Measurements from ENCODE around the gene PEAK1. TPM values are rescaled to one million over a fixed set of nuclear protein-coding genes. Genes with fewer than 3 reads are reported as not detected.

PEAK1 gene
- total and polyA plus RNA-seq, 2 experiments from 2014 or later = 7.8 to 34.1 TPM

- no peak for TF ChIP-seq STAT1 (IDR thresholded peaks at IDR 0.05; ENCODE audit: unreplicated experiment)
- no peak for TF ChIP-seq CREB1 (CRISPR knock-in tag; IDR thresholded peaks at IDR 0.05; ENCODE audit: low read depth)
- TF ChIP-seq, protein P1, sequence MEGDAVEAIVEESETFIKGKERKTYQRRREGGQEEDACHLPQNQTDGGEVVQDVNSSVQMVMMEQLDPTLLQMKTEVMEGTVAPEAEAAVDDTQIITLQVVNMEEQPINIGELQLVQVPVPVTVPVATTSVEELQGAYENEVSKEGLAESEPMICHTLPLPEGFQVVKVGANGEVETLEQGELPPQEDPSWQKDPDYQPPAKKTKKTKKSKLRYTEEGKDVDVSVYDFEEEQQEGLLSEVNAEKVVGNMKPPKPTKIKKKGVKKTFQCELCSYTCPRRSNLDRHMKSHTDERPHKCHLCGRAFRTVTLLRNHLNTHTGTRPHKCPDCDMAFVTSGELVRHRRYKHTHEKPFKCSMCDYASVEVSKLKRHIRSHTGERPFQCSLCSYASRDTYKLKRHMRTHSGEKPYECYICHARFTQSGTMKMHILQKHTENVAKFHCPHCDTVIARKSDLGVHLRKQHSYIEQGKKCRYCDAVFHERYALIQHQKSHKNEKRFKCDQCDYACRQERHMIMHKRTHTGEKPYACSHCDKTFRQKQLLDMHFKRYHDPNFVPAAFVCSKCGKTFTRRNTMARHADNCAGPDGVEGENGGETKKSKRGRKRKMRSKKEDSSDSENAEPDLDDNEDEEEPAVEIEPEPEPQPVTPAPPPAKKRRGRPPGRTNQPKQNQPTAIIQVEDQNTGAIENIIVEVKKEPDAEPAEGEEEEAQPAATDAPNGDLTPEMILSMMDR (conservative IDR thresholded peaks at IDR 0.05; ENCODE audit: low read depth in 2 of 2) = no peak
Observed at GRCh38 chr15:77455696-77456321, 35.9 kb upstream of the PEAK1 start (continued).

GRCh38 chr15:77454951-77455350, 35.0 kb upstream of the PEAK1 start:
- ATAC-seq = no peak
- Histone ChIP-seq H3K36me3 (ENCODE audit: insufficient read depth) (peaks cover 4% of the 10 kb centered on the region; the same call in 1 of the 2 replicates), H3K9me2 (ENCODE audit: insufficient read depth) (no peaks in the 10 kb centered on the region), H3K27me3 (ENCODE audit: insufficient read depth) (no peaks in the 10 kb centered on the region), H3F3A (replicated peaks; ENCODE audit: low read depth) (no peaks in the 10 kb centered on the region), H3K4me2 (no peak overlapping the region), H3K4me3 (no peak overlapping the region), H3K79me2 (replicated peaks; ENCODE audit: insufficient read depth) (peaks cover 24% of the 10 kb centered on the region), H3K4me1 (ENCODE audit: insufficient read depth) (peaks cover 10% of the 10 kb centered on the region; the same call in 1 of the 2 replicates), H4K20me1 (replicated peaks; ENCODE audit: insufficient read depth) (0 out of 2 replicates have a peak, but pooled peaks cover 3% of the 10 kb centered on the region), H2AFZ (no peak overlapping the region), H3K27ac (ENCODE audit: low read depth) (no peak overlapping the region)
- Mint-ChIP-seq H3K36me3 (ENCODE audit: low read depth) (peaks cover 23% of the 10 kb centered on the region), H3K9me3 (no peaks in the 10 kb centered on the region), H3K27ac (no peak overlapping the region), H3K4me3 (no peak overlapping the region), H3K27me3 (ENCODE audit: insufficient read depth, low read depth, poor library complexity) (peaks cover 3% of the 10 kb centered on the region), H3K4me1 (peaks cover 12% of the 10 kb centered on the region)
- DNase-seq (ENCODE audit: low spot score) = no peak
- TF ChIP-seq, protein P2, sequence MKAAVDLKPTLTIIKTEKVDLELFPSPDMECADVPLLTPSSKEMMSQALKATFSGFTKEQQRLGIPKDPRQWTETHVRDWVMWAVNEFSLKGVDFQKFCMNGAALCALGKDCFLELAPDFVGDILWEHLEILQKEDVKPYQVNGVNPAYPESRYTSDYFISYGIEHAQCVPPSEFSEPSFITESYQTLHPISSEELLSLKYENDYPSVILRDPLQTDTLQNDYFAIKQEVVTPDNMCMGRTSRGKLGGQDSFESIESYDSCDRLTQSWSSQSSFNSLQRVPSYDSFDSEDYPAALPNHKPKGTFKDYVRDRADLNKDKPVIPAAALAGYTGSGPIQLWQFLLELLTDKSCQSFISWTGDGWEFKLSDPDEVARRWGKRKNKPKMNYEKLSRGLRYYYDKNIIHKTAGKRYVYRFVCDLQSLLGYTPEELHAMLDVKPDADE (IDR thresholded peaks at IDR 0.05) = no peak
- TF ChIP-seq NANOG (IDR thresholded peaks at IDR 0.05; ENCODE audit: borderline replicate concordance) = no peak
- TF ChIP-seq, protein P1 (conservative IDR thresholded peaks at IDR 0.05; ENCODE audit: low read depth in 2 of 2) = no peak
- TF ChIP-seq CREB1 (CRISPR knock-in tag; IDR thresholded peaks at IDR 0.05; ENCODE audit: low read depth) = no peak
- TF ChIP-seq ZNF331 (CRISPR knock-in tag; IDR thresholded peaks at IDR 0.05; ENCODE audit: low read depth) = no peak
- TF ChIP-seq, protein P3, sequence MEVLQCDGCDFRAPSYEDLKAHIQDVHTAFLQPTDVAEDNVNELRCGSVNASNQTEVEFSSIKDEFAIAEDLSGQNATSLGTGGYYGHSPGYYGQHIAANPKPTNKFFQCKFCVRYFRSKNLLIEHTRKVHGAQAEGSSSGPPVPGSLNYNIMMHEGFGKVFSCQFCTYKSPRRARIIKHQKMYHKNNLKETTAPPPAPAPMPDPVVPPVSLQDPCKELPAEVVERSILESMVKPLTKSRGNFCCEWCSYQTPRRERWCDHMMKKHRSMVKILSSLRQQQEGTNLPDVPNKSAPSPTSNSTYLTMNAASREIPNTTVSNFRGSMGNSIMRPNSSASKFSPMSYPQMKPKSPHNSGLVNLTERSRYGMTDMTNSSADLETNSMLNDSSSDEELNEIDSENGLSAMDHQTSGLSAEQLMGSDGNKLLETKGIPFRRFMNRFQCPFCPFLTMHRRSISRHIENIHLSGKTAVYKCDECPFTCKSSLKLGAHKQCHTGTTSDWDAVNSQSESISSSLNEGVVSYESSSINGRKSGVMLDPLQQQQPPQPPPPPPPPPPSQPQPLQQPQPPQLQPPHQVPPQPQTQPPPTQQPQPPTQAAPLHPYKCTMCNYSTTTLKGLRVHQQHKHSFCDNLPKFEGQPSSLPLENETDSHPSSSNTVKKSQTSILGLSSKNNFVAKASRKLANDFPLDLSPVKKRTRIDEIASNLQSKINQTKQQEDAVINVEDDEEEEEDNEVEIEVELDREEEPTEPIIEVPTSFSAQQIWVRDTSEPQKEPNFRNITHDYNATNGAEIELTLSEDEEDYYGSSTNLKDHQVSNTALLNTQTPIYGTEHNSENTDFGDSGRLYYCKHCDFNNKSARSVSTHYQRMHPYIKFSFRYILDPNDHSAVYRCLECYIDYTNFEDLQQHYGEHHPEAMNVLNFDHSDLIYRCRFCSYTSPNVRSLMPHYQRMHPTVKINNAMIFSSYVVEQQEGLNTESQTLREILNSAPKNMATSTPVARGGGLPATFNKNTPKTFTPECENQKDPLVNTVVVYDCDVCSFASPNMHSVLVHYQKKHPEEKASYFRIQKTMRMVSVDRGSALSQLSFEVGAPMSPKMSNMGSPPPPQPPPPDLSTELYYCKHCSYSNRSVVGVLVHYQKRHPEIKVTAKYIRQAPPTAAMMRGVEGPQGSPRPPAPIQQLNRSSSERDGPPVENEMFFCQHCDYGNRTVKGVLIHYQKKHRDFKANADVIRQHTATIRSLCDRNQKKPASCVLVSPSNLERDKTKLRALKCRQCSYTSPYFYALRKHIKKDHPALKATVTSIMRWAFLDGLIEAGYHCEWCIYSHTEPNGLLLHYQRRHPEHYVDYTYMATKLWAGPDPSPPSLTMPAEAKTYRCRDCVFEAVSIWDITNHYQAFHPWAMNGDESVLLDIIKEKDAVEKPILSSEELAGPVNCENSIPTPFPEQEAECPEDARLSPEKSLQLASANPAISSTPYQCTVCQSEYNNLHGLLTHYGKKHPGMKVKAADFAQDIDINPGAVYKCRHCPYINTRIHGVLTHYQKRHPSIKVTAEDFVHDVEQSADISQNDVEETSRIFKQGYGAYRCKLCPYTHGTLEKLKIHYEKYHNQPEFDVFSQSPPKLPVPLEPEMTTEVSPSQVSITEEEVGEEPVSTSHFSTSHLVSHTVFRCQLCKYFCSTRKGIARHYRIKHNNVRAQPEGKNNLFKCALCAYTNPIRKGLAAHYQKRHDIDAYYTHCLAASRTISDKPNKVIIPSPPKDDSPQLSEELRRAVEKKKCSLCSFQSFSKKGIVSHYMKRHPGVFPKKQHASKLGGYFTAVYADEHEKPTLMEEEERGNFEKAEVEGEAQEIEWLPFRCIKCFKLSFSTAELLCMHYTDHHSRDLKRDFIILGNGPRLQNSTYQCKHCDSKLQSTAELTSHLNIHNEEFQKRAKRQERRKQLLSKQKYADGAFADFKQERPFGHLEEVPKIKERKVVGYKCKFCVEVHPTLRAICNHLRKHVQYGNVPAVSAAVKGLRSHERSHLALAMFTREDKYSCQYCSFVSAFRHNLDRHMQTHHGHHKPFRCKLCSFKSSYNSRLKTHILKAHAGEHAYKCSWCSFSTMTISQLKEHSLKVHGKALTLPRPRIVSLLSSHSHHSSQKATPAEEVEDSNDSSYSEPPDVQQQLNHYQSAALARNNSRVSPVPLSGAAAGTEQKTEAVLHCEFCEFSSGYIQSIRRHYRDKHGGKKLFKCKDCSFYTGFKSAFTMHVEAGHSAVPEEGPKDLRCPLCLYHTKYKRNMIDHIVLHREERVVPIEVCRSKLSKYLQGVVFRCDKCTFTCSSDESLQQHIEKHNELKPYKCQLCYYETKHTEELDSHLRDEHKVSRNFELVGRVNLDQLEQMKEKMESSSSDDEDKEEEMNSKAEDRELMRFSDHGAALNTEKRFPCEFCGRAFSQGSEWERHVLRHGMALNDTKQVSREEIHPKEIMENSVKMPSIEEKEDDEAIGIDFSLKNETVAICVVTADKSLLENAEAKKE (CRISPR knock-in tag; IDR thresholded peaks at IDR 0.05) = no peak
- TF ChIP-seq JUNB (IDR thresholded peaks at IDR 0.05; ENCODE audit: unreplicated experiment) = no peak
- TF ChIP-seq EZH2 (IDR thresholded peaks at IDR 0.05; ENCODE audit: low read depth, unreplicated experiment) = no peak
